PFSK-1 (cell line): ENCODE data around the gene RELT.

Source experiments
- POLR2AphosphoS5 ChIP-seq: IDR thresholded peaks from 2 replicates; pipeline ENCODE4 v1.6.1; 2012; ENCODE audit warnings: low read depth, mild to moderate bottlenecking, control low read depth, low read length, moderate library complexity
- SIN3A ChIP-seq: IDR thresholded peaks from 2 replicates; pipeline ENCODE4 v1.6.1; 2012; ENCODE audit warnings: mild to moderate bottlenecking, low read length, moderate library complexity, borderline replicate concordance; ENCODE audit not compliant: insufficient read depth
- TAF1 ChIP-seq: IDR thresholded peaks from 2 replicates; pipeline ENCODE4 v1.6.1; 2012; ENCODE audit warnings: low read length, control low read depth, borderline replicate concordance; ENCODE audit not compliant: insufficient read depth
- TF ChIP-seq, protein P1 (sequence below), 2 experiments: IDR thresholded peaks; 2 replicates each; pipeline versions ENCODE4 v1.6.1 to v1.8.0; 2011 to 2012; ENCODE audit warnings: low read depth in 2 of 2, low read length in 2 of 2, control low read depth in 1 of 2, inconsistent platforms in 1 of 2, mild to moderate bottlenecking in 1 of 2, moderate library complexity in 1 of 2; ENCODE audit not compliant: insufficient read depth in 1 of 2

DNA sequence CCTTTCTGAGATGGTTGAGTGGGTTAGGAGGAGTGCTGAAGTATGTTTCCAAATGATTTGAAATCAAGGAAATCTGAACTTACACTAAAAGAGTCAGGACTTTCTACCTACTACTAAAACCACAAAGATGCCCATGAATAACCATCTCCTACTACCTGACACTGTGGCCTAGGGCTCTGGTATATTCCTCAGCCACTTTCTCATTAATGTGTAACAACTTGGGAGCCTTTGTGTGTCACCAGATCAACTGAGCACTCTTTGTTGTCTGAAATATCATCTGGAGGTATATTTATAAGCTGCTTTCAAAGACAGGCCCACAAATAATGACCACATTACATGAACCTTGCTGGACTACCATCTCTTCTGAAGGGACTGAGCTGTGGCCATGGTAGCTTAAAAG is 43.9 kb downstream of the RELT start:
- TF ChIP-seq SIN3A, result no peak
- TF ChIP-seq POLR2AphosphoS5, result no peak
- no peak for TF ChIP-seq TAF1
- TF ChIP-seq, protein P1, sequence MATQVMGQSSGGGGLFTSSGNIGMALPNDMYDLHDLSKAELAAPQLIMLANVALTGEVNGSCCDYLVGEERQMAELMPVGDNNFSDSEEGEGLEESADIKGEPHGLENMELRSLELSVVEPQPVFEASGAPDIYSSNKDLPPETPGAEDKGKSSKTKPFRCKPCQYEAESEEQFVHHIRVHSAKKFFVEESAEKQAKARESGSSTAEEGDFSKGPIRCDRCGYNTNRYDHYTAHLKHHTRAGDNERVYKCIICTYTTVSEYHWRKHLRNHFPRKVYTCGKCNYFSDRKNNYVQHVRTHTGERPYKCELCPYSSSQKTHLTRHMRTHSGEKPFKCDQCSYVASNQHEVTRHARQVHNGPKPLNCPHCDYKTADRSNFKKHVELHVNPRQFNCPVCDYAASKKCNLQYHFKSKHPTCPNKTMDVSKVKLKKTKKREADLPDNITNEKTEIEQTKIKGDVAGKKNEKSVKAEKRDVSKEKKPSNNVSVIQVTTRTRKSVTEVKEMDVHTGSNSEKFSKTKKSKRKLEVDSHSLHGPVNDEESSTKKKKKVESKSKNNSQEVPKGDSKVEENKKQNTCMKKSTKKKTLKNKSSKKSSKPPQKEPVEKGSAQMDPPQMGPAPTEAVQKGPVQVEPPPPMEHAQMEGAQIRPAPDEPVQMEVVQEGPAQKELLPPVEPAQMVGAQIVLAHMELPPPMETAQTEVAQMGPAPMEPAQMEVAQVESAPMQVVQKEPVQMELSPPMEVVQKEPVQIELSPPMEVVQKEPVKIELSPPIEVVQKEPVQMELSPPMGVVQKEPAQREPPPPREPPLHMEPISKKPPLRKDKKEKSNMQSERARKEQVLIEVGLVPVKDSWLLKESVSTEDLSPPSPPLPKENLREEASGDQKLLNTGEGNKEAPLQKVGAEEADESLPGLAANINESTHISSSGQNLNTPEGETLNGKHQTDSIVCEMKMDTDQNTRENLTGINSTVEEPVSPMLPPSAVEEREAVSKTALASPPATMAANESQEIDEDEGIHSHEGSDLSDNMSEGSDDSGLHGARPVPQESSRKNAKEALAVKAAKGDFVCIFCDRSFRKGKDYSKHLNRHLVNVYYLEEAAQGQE (IDR thresholded peaks at IDR 0.05; ENCODE audit: insufficient read depth in 1 of 2, low read depth in 2 of 2, low read length in 2 of 2), result no peak
